Ishikawa (cell line): ENCODE data around the gene CIPC.
A peak's percentile ranks its signal among the peaks of the same experiment; 100 is the strongest.

Experiments used
- CEBPB ChIP-seq: IDR thresholded peaks from 2 replicates; pipeline ENCODE4 v1.6.1; 2012
- CREB1 ChIP-seq: IDR thresholded peaks from 2 replicates; pipeline ENCODE4 v1.6.1; 2012; ENCODE audit warnings: low read depth
- EGR1 ChIP-seq: IDR thresholded peaks from 2 replicates; pipeline ENCODE4 v1.6.1; 2012
- EP300 ChIP-seq: IDR thresholded peaks from 2 replicates; pipeline ENCODE4 v1.6.1; 2012; ENCODE audit warnings: borderline replicate concordance
- FOXM1 ChIP-seq: IDR thresholded peaks from 2 replicates; pipeline ENCODE4 v1.6.1; 2012; ENCODE audit warnings: low read depth, borderline replicate concordance
- MAX ChIP-seq: IDR thresholded peaks from 2 replicates; pipeline ENCODE4 v1.6.1; 2012
- NFIC ChIP-seq: IDR thresholded peaks from 2 replicates; pipeline ENCODE4 v1.6.1; 2012
- RAD21 ChIP-seq: IDR thresholded peaks from 2 replicates; pipeline ENCODE4 v1.6.1; 2012; ENCODE audit warnings: low read depth
- REST ChIP-seq: IDR thresholded peaks from 2 replicates; pipeline ENCODE4 v1.6.1; 2012; ENCODE audit warnings: low read depth, mild to moderate bottlenecking
- TAF1 ChIP-seq: IDR thresholded peaks from 2 replicates; pipeline ENCODE4 v1.6.1; 2012; ENCODE audit warnings: low read depth, mild to moderate bottlenecking
- TCF12 ChIP-seq: IDR thresholded peaks from 2 replicates; pipeline ENCODE4 v1.6.1; 2012; ENCODE audit warnings: low read depth
- TEAD4 ChIP-seq: IDR thresholded peaks from 2 replicates; pipeline ENCODE4 v1.6.1; 2012
- USF1 ChIP-seq: IDR thresholded peaks from 2 replicates; pipeline ENCODE4 v1.6.1; 2012
- YY1 ChIP-seq: IDR thresholded peaks from 2 replicates; pipeline ENCODE4 v1.6.1; 2012; ENCODE audit warnings: low read depth
- ZBTB7A ChIP-seq: IDR thresholded peaks from 2 replicates; pipeline ENCODE4 v1.6.1; 2012; ENCODE audit warnings: low read depth

The CIPC gene

GRCh38 chr14:77111021-77111420 is 13.0 kb downstream of the CIPC start:
- TF ChIP-seq MAX, result peak; percentile 53; the same call in 1 of the 2 replicates
- peak; percentile 51 for TF ChIP-seq NFIC
- TF ChIP-seq CEBPB, result no peak
- TF ChIP-seq TCF12, result peak; percentile 79
- TF ChIP-seq RAD21, result peak; percentile 17; the same call in 1 of the 2 replicates
- peak; percentile 61; the same call in 1 of the 2 replicates for TF ChIP-seq EP300
- TF ChIP-seq EGR1, result peak; percentile 68; the same call in 1 of the 2 replicates
- TF ChIP-seq TAF1, result no peak
- no peak for TF ChIP-seq REST
- no peak for TF ChIP-seq ZBTB7A
- peak; percentile 83 for TF ChIP-seq TEAD4

- TF ChIP-seq REST, result no peak
- TF ChIP-seq TCF12, result no peak
- TF ChIP-seq NFIC, result no peak
- no peak for TF ChIP-seq MAX
- TF ChIP-seq TEAD4, result no peak
- no peak for TF ChIP-seq TAF1
- TF ChIP-seq EGR1, result no peak
- TF ChIP-seq RAD21, result no peak
- TF ChIP-seq CREB1, result no peak
- no peak for TF ChIP-seq ZBTB7A
- TF ChIP-seq YY1, result no peak
- no peak for TF ChIP-seq FOXM1
- no peak for TF ChIP-seq USF1
- no peak for TF ChIP-seq EP300
- TF ChIP-seq CEBPB, result no peak
Observed at GRCh38 chr14:77113644-77114043, 15.6 kb downstream of the CIPC start.

GRCh38 chr14:77114609-77115008 is 16.6 kb downstream of the CIPC start:
- TF ChIP-seq CREB1, result no peak
- TF ChIP-seq YY1, result no peak
- no peak for TF ChIP-seq FOXM1
- TF ChIP-seq EP300, result no peak
- no peak for TF ChIP-seq REST
- TF ChIP-seq TEAD4, result no peak
- no peak for TF ChIP-seq NFIC
- TF ChIP-seq TAF1, result no peak

- TF ChIP-seq ZBTB7A, result no peak
- TF ChIP-seq REST, result no peak
- TF ChIP-seq EGR1, result no peak
- TF ChIP-seq YY1, result no peak
- no peak for TF ChIP-seq NFIC
- no peak for TF ChIP-seq USF1
- TF ChIP-seq FOXM1, result no peak
- TF ChIP-seq CREB1, result no peak
- TF ChIP-seq TAF1, result no peak
- TF ChIP-seq TEAD4, result no peak
- no peak for TF ChIP-seq TCF12
- TF ChIP-seq CEBPB, result no peak
- no peak for TF ChIP-seq MAX
- TF ChIP-seq RAD21, result no peak
- no peak for TF ChIP-seq EP300
Observed at GRCh38 chr14:77116172-77116817, 18.2 kb downstream of the CIPC start.
